Transverse colon (tissue), 4 donors: ENCODE measurements around the gene TRIM67.

Experiments used
- CTCF ChIP-seq, 5 experiments: fragments of 200-600 bp in 3 of 5; fragments of 450-650 bp in 2 of 5; sonication (generic) in 3 of 5; IDR thresholded peaks; 1 replicate in 2 of 5; 2 replicates in 3 of 5; pipeline ENCODE4 v1.5.1; 2016 to 2017; ENCODE audit warnings: antibody characterized with exemption in 5 of 5, inconsistent platforms in 3 of 5, mild to moderate bottlenecking in 2 of 5, moderate library complexity in 1 of 5
- POLR2A ChIP-seq: fragments of 450-650 bp; IDR thresholded peaks from one replicate; pipeline ENCODE4 v1.6.1; 2016; ENCODE audit warnings: antibody characterized with exemption, mild to moderate bottlenecking, moderate library complexity
- POLR2AphosphoS5 ChIP-seq, 3 donors: sonication (generic); formaldehyde crosslinking; IDR thresholded peaks; one replicate each; pipeline ENCODE4 v1.6.1; 2016; ENCODE audit warnings: antibody characterized with exemption in 3 of 3

DNA sequence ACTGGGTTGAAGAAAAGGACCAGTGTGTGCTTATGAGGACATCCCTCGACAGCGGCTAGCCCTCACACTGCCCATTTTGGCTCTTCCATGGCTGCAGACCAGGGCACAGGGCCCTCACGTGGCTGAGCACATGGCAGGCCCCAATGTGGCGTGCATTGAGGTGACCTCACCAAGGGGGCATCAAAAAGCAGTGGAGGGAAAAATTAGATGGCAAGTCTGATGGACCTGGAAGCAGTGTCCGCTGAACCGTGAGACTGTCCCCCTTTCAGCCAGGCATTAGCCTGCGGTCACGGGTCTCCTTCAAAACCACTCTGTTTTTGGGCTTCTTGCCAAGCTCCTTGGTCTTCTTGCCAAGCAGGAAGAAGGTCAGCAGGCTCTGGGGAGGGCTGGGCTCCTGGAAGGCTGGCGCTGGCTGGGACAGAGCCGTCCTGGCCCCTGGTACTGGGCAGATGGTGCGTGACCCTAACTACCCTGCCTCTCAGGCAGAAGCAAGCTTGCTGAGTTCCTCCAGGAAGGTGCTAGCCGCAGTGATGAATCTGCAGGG is 30.8 kb downstream of the TRIM67 start:
- TF ChIP-seq CTCF (IDR thresholded peaks at IDR 0.05) (no peak), POLR2A (no peak), POLR2AphosphoS5 (IDR thresholded peaks at IDR 0.05) (no peak)
